GM12878 (cell line): ENCODE data around the gene FASN. TPM values are rescaled to one million over a fixed set of nuclear protein-coding genes. Genes with fewer than 3 reads are reported as not detected.

ENCODE experiments used
- CBX5 ChIP-seq: sonication (generic); IDR thresholded peaks from 2 replicates; pipeline ENCODE4 v1.6.1; 2016; ENCODE audit warnings: low read depth, moderate library complexity, mild to moderate bottlenecking, inconsistent platforms
- CHD1 ChIP-seq: IDR thresholded peaks from 2 replicates; pipeline ENCODE4 v1.6.1; 2012; ENCODE audit warnings: low read depth, low read length, improper control_type of control experiment
- CREM ChIP-seq: IDR thresholded peaks from 2 replicates; pipeline ENCODE4 v1.6.1; 2014; ENCODE audit warnings: antibody characterized with exemption, low read depth
- ESRRA ChIP-seq: IDR thresholded peaks from 2 replicates; pipeline ENCODE4 v1.6.1; 2012; ENCODE audit warnings: mild to moderate bottlenecking, low read length, improper control_type of control experiment
- FOXM1 ChIP-seq: IDR thresholded peaks from 2 replicates; pipeline ENCODE4 v1.6.1; 2012; ENCODE audit warnings: low read depth, mild to moderate bottlenecking, inconsistent platforms, low read length, moderate library complexity
- JUND ChIP-seq: IDR thresholded peaks from 2 replicates; pipeline ENCODE4 v1.6.1; 2012; ENCODE audit warnings: low read depth, mild to moderate bottlenecking, low read length, improper control_type of control experiment, moderate library complexity
- POLR2AphosphoS2 ChIP-seq: IDR thresholded peaks from 2 replicates; pipeline ENCODE4 v1.6.1; 2011; ENCODE audit warnings: low read depth, mild to moderate bottlenecking, low read length, improper control_type of control experiment, moderate library complexity
- POU2F2 ChIP-seq: IDR thresholded peaks from 3 replicates; pipeline ENCODE4 v1.6.1; 2011; ENCODE audit warnings: low read depth, mild to moderate bottlenecking, low read length, borderline replicate concordance
- RCOR1 ChIP-seq: conservative IDR thresholded peaks from 2 replicates; pipeline ENCODE4 v1.6.1; 2012; ENCODE audit warnings: low read depth, low read length, improper control_type of control experiment
- TAF1 ChIP-seq: IDR thresholded peaks from 2 replicates; pipeline ENCODE4 v1.6.1; 2011; ENCODE audit warnings: mild to moderate bottlenecking, low read depth, low read length, borderline replicate concordance
- WRNIP1 ChIP-seq: IDR thresholded peaks from 2 replicates; pipeline ENCODE4 v1.6.1; 2011; ENCODE audit warnings: low read depth, low read length, improper control_type of control experiment, borderline replicate concordance
- YBX1 ChIP-seq: fragments of 450-650 bp; IDR thresholded peaks from 2 replicates; pipeline ENCODE4 v1.6.1; 2016; ENCODE audit warnings: antibody characterized with exemption
- ZZZ3 ChIP-seq: IDR thresholded peaks from 2 replicates; pipeline ENCODE4 v1.6.1; 2011; ENCODE audit warnings: low read depth; ENCODE audit not compliant: control insufficient read depth, insufficient read length
- polyA plus RNA-seq, 11 experiments: library from polyadenylated mRNA; depleted of rRNA in 4 of 11; unstranded in 6 of 11; stranded (reverse) in 5 of 11; fragments of >200 nt; fragmentation: Nextera tagmentation in 4 of 11; fragmentation: Illumina TruSeq in 1 of 11; extraction: Ambion mirVana in 4 of 11; extraction: Trizol in 1 of 11; gene quantifications; 1 replicate in 1 of 11; 2 replicates in 10 of 11; pipeline versions ENCODE4 v1.2.1 to v1.2.3, GENCODE V29; 2011 to 2016; ENCODE audit warnings: inconsistent platforms in 2 of 11, missing spikeins in 2 of 11, low read depth in 1 of 11
- total RNA-seq, 4 experiments: library from RNA; depleted of rRNA in 3 of 4; stranded (reverse); fragments of >200 nt in 3 of 4; fragmentation: Illumina TruSeq in 1 of 4; extraction: Trizol in 1 of 4; gene quantifications; 2 replicates each; pipeline versions ENCODE4 v1.2.1 to v1.2.3, GENCODE V29; 2013 to 2021
- TF ChIP-seq, protein P1 (sequence below): fragments of 450-650 bp; formaldehyde crosslinking; IDR thresholded peaks from 2 replicates; pipeline ENCODE4 v1.4.0; 2022; ENCODE audit warnings: mild to moderate bottlenecking, moderate library complexity
- TF ChIP-seq, protein P2 (sequence below): fragments of 450-650 bp; IDR thresholded peaks from 2 replicates; pipeline ENCODE4 v1.6.1; 2018; ENCODE audit warnings: borderline replicate concordance, mild to moderate bottlenecking; ENCODE audit not compliant: partially characterized antibody

FASN gene
- total and polyA plus RNA-seq, 10 of the 15 experiments (the other 5 are each of a cell fraction or from before 2014, with no cell fraction given), result 0.19 to 333 (median 30.4) TPM

DNA sequence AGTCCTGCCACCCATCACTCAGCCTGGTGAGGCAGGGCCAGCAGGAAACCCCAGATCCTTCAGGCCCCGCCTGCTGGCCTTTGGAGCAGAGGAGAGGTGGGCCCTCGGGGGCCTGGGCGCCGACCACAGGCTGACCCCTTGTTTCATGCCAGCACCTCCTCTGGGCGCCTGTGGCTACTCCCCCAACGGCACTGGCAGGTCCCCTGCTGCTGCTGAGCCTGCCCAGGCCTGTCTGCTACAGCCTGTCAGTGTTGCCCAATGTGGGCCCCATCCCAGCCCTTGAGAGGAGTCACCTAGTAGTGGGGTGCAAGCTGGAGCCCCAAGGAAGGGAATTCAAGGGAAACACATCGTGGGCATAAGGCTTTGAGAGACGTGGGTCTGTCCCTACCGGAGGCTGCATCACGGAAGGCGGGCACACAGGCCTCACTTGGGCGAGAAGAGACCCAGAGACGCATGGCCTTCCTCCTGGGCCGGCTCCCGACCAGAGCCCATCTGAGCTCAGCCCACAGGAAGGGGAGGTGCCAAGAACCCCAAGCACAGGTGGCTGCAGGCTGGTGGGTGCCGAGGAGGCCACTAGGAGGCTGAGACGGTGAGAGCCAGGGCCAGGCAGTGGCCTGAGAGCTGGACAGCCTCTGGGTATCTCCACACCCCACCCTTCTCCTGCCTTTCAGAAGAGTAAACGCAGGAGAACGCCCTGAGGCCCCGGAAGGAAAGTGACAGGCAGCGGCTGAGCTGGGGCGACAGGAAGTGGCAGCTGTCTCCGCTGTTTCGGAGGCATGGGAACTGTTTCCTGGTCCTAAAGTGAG, 8.0 kb upstream of the FASN start (continued):
- TF ChIP-seq FOXM1 (no peak), ESRRA (no peak), CBX5 (no peak), YBX1 (no peak), ZZZ3 (no peak), CREM (peak; percentile 5; the same call in 1 of the 2 replicates), CHD1 (no peak), POU2F2 (peak; percentile 84; the same call in 2 of the 3 replicates), RCOR1 (no peak), JUND (no peak), TAF1 (peak; percentile 52; the same call in 1 of the 2 replicates), WRNIP1 (no peak), POLR2AphosphoS2 (peak; percentile 83)
- TF ChIP-seq, protein P1, sequence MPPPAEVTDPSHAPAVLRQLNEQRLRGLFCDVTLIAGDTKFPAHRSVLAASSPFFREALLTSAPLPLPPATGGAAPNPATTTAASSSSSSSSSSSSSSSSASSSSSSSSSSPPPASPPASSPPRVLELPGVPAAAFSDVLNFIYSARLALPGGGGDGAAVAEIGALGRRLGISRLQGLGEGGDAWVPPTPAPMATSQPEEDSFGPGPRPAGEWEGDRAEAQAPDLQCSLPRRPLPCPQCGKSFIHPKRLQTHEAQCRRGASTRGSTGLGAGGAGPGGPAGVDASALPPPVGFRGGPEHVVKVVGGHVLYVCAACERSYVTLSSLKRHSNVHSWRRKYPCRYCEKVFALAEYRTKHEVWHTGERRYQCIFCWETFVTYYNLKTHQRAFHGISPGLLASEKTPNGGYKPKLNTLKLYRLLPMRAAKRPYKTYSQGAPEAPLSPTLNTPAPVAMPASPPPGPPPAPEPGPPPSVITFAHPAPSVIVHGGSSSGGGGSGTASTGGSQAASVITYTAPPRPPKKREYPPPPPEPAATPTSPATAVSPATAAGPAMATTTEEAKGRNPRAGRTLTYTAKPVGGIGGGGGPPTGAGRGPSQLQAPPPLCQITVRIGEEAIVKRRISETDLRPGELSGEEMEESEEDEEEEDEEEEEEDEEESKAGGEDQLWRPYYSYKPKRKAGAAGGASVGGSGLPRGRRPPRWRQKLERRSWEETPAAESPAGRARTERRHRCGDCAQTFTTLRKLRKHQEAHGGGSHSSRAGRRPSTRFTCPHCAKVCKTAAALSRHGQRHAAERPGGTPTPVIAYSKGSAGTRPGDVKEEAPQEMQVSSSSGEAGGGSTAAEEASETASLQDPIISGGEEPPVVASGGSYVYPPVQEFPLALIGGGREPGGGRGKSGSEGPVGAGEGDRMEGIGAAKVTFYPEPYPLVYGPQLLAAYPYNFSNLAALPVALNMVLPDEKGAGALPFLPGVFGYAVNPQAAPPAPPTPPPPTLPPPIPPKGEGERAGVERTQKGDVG (CRISPR knock-in tag), result no peak
- TF ChIP-seq, protein P2, sequence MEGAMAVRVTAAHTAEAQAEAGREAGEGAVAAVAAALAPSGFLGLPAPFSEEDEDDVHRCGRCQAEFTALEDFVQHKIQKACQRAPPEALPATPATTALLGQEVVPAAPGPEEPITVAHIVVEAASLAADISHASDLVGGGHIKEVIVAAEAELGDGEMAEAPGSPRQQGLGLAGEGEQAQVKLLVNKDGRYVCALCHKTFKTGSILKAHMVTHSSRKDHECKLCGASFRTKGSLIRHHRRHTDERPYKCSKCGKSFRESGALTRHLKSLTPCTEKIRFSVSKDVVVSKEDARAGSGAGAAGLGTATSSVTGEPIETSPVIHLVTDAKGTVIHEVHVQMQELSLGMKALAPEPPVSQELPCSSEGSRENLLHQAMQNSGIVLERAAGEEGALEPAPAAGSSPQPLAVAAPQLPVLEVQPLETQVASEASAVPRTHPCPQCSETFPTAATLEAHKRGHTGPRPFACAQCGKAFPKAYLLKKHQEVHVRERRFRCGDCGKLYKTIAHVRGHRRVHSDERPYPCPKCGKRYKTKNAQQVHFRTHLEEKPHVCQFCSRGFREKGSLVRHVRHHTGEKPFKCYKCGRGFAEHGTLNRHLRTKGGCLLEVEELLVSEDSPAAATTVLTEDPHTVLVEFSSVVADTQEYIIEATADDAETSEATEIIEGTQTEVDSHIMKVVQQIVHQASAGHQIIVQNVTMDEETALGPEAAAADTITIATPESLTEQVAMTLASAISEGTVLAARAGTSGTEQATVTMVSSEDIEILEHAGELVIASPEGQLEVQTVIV, result no peak
